Measurements from ENCODE around the gene RAB5A. TPM values are rescaled to one million over a fixed set of nuclear protein-coding genes. Genes with fewer than 3 reads are reported as not detected.

Gene RAB5A
- total and polyA plus RNA-seq, 9 donors: 24.6 to 65.8 (median 46.9) TPM

GRCh38 chr3:20007960-20008359 lies 61.1 kb downstream of the RAB5A start:
- Histone ChIP-seq H3K4me3 (no peak overlapping the region), H3K9me3 (no peaks in the 10 kb centered on the region), H3K36me3 (no peaks in the 10 kb centered on the region), H3K27ac (no peak overlapping the region), H3K4me1 (ENCODE audit: insufficient read depth) (no peaks in the 10 kb centered on the region), H3K27me3 (no peaks in the 10 kb centered on the region)
- intact Hi-C loops (cut with DNase I): no loop called here
- 95 to 97% (median 96%) methylated on average over 20 of the region's 20 CpGs for WGBS, 3 donors
- TF ChIP-seq POLR2A (IDR thresholded peaks at IDR 0.05) (no peak), EP300 (IDR thresholded peaks at IDR 0.05) (no peak), CTCF (IDR thresholded peaks at IDR 0.05) (no peak)
- no peak for DNase-seq

GRCh38 chr3:20008646-20009045 lies 61.7 kb downstream of the RAB5A start:
- intact Hi-C loops (cut with DNase I): no loop called here
- Histone ChIP-seq H3K4me1 (ENCODE audit: insufficient read depth) (no peaks in the 10 kb centered on the region), H3K4me3 (no peak overlapping the region), H3K36me3 (no peaks in the 10 kb centered on the region), H3K27me3 (no peaks in the 10 kb centered on the region), H3K9me3 (no peaks in the 10 kb centered on the region), H3K27ac (no peak overlapping the region)
- 80 to 85% (median 82%) methylated on average over 2 of the region's 2 CpGs for WGBS, 3 donors
- DNase-seq: no peak
- TF ChIP-seq CTCF (IDR thresholded peaks at IDR 0.05): no peak
- TF ChIP-seq EP300 (IDR thresholded peaks at IDR 0.05): no peak
- no peak for TF ChIP-seq POLR2A (IDR thresholded peaks at IDR 0.05)

- Histone ChIP-seq H3K36me3 (no peaks in the 10 kb centered on the region), H3K9me3 (no peaks in the 10 kb centered on the region), H3K4me1 (ENCODE audit: insufficient read depth) (no peaks in the 10 kb centered on the region), H3K27me3 (peaks cover 2% of the 10 kb centered on the region), H3K4me3 (no peak within 1 kb of the TSS), H3K27ac (no peak within 1 kb of the TSS)
- intact Hi-C loops (cut with DNase I): no loop called here
- DNase-seq: no peak
- WGBS, 3 donors: 93 to 95% (median 94%) methylated on average over 4 of the region's 4 CpGs
- TF ChIP-seq CTCF (IDR thresholded peaks at IDR 0.05): no peak
- TF ChIP-seq POLR2A (IDR thresholded peaks at IDR 0.05): no peak
- TF ChIP-seq EP300 (IDR thresholded peaks at IDR 0.05): no peak
Measured at GRCh38 chr3:20012164-20012563, 65.3 kb downstream of the RAB5A start, which contains the start of gene PP2D1. Gene PP2D1 (minus strand): TSS chr3:20012264. CDS start chr3:20012072, 192 bp downstream.

- 81 to 89% (median 86%) methylated on average over 1 of the region's 1 CpG for WGBS, 3 donors
- TF ChIP-seq EP300 (IDR thresholded peaks at IDR 0.05) (no peak), CTCF (IDR thresholded peaks at IDR 0.05) (no peak), POLR2A (IDR thresholded peaks at IDR 0.05) (no peak)
- Histone ChIP-seq H3K4me3 (no peak overlapping the region), H3K27ac (no peak overlapping the region), H3K36me3 (no peaks in the 10 kb centered on the region), H3K27me3 (peaks cover 2% of the 10 kb centered on the region), H3K9me3 (no peaks in the 10 kb centered on the region), H3K4me1 (ENCODE audit: insufficient read depth) (no peaks in the 10 kb centered on the region)
- intact Hi-C loops (cut with DNase I): no loop called here
- no peak for DNase-seq
Measured at GRCh38 chr3:20013396-20013795, 66.5 kb downstream of the RAB5A start.

Measured in ovary (tissue), 9 donors.